ENCODE results near the gene ZNHIT1.

The ZNHIT1 gene

GRCh38 chr7:101179117-101179516 is 38.8 kb upstream of the ZNHIT1 start:
- TF ChIP-seq, protein P1, sequence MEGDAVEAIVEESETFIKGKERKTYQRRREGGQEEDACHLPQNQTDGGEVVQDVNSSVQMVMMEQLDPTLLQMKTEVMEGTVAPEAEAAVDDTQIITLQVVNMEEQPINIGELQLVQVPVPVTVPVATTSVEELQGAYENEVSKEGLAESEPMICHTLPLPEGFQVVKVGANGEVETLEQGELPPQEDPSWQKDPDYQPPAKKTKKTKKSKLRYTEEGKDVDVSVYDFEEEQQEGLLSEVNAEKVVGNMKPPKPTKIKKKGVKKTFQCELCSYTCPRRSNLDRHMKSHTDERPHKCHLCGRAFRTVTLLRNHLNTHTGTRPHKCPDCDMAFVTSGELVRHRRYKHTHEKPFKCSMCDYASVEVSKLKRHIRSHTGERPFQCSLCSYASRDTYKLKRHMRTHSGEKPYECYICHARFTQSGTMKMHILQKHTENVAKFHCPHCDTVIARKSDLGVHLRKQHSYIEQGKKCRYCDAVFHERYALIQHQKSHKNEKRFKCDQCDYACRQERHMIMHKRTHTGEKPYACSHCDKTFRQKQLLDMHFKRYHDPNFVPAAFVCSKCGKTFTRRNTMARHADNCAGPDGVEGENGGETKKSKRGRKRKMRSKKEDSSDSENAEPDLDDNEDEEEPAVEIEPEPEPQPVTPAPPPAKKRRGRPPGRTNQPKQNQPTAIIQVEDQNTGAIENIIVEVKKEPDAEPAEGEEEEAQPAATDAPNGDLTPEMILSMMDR (IDR thresholded peaks at IDR 0.05; ENCODE audit: low read depth, low read length) = no peak
- H3K4me3 ChIP-seq (ENCODE audit: low read depth, low read length) = no peak overlapping the region

DNA sequence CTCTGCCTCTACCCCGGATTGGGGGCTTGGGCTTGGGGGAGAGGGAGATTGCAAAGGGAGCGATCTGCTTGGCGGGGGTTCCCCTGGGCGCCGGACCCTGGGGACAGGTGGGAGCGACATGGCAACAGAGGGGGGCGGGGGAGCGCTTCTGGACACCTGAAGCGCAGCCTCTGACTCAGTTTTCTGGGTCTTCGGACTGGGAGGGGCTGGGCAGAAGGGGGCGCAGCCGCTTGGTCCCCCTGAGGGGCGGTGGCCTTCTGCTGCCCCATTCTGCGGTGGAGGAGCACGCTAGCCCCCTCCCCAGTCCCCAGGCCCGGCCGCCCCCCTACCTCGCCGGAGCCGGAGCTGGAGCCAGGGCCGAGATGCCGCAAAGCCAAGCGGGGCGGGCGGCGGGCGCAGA is 38.3 kb upstream of the ZNHIT1 start:
- no peak overlapping the region for H3K4me3 ChIP-seq (ENCODE audit: low read depth, low read length)

GRCh38 chr7:101180130-101180755 is 37.7 kb upstream of the ZNHIT1 start, which contains the start of gene NAT16:
Gene NAT16, minus strand, starts transcription at chr7:101180293. Its CDS starts 5,486 bp downstream, at chr7:101174807.
- TF ChIP-seq, protein P1 (IDR thresholded peaks at IDR 0.05; ENCODE audit: low read depth, low read length) = no peak

More for the DNA sequence above, 38.3 kb upstream of the ZNHIT1 start:
- TF ChIP-seq, protein P1 (IDR thresholded peaks at IDR 0.05; ENCODE audit: low read depth, low read length) = no peak

DNA sequence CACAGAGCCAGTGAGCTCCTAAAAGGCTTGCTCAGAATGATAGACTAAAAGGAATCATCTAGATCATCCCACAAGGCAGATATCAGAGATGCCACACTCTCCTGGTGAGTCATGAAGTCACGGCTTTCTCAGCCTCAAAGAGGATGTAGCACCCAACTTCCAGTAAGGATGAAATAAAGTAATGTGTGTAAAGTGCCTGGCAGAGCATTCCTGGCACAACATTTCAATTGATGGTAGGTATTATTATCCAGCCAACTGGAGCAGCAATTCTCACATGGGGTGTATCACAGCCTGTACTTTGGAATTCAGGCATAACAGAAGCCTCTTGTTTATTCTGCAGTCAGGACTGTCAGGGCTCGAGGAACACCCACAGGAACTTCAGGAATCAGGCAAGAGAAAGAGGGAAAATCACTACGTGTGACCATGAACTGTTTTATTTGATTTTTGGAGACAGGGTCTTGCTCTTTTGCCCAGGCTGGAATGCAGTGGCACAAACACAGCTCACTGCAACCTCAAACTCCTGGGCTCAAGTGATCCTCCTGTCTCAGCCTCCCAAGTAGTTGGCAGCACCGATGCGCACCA is 32.6 kb upstream of the ZNHIT1 start:
- H3K4me3 ChIP-seq (ENCODE audit: low read depth, low read length) = no peak overlapping the region
- TF ChIP-seq, protein P1 (IDR thresholded peaks at IDR 0.05; ENCODE audit: low read depth, low read length) = no peak

More at GRCh38 chr7:101180130-101180755, 37.7 kb upstream of the ZNHIT1 start, which contains the start of gene NAT16:
- no peak within 1 kb of the TSS for H3K4me3 ChIP-seq (ENCODE audit: low read depth, low read length)

- H3K4me3 ChIP-seq (ENCODE audit: low read depth, low read length) = no peak overlapping the region
- TF ChIP-seq, protein P1 (IDR thresholded peaks at IDR 0.05; ENCODE audit: low read depth, low read length) = no peak
These were observed 31.8 kb upstream of the ZNHIT1 start for GRCh38 chr7:101186194-101186593.

DNA sequence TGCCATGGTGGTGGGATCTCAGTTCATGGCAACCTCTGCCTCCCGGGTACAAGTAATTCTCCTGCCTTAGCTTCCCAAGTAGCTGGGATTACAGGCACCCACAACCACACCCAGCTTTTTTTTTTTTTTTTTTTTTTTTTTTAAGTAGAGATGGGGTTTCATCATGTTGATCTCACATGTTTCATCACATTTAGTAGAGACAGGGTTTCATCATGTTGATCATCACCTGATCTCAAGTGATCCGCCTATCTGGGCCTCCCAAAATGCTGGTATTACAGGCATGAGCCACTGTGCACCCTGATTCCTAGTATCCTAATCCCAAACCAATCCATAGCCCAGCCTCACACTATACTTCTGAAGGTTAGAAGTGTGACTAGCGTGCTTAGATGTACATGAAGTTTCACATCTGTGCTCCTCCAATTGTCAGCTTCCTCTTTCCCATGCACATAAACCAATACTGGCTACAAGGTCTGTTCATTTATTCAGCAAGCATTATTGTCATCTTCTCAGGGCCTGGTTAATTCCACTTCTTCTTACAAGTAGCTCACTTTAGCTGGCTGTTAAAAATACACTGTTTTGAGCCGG is 31.0 kb upstream of the ZNHIT1 start:
- TF ChIP-seq, protein P1 (IDR thresholded peaks at IDR 0.05; ENCODE audit: low read depth, low read length) = no peak

DNA sequence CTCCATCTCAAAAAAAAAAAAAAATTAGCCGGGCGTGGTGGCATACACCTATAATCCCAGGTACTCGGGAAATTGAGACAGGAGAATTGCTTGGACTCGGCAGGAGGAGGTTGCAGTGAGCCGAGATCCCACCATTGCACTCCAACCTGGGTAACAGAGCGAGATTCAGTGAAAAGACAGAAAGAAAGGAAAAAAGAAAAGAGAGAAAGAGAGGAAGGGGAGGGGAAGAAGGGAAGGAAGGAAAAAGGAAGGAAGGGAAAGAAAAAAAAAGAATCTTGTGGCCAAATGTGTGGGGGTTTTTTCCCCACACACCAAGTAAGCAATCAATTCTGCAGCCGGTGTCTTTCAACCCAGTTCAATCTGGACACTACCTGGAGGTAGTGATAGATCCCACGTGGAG is 28.9 kb upstream of the ZNHIT1 start:
- no peak overlapping the region for H3K4me3 ChIP-seq (ENCODE audit: low read depth, low read length)
- TF ChIP-seq, protein P1 (IDR thresholded peaks at IDR 0.05; ENCODE audit: low read depth, low read length) = no peak

More for the DNA sequence above, 31.0 kb upstream of the ZNHIT1 start:
- H3K4me3 ChIP-seq (ENCODE audit: low read depth, low read length) = no peak overlapping the region

Measured in WI38 (cell line).